DMS153 treated with DMSO at 0.1 percent for 48 hours (cell line): Measurements from ENCODE around the gene ZNF169.
"Not testable (repeated sequence)": the region's sequence is repeated elsewhere in the genome, so short reads cannot be mapped to it uniquely, and the experiment has no call there.

Experiments used
- DNase-seq: peaks from one replicate; lab custom pipeline; 2025; ENCODE audit not compliant: unreplicated experiment; lab: John Stamatoyannopoulos, UW

Gene ZNF169

GRCh38 chr9:94286116-94286515 is 27.0 kb downstream of the ZNF169 start:
- DNase-seq, result no peak

- no peak for DNase-seq
Measured at GRCh38 chr9:94287877-94288513, 28.9 kb downstream of the ZNF169 start.

DNA sequence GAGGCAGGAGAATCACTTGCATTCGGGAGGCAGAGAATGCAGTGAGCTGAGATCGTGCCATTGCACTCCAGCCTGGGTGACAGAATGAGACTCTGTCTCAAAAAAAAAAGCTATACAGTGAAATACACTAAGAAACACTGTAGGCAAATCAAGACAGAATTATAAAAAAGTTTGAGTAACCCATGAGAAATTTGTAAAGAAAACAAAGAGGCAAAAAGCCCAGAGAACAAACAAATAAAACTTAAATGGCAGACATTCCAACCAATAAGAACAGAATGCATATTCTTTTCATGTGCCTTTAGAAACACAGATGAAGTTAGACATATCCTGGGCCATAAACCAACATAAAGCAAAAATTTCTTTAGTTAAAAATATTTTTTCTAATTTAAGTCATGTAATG is 30.6 kb downstream of the ZNF169 start:
- DNase-seq, result no peak

- DNase-seq, result no peak
Measured at GRCh38 chr9:94298949-94299599, 40.0 kb downstream of the ZNF169 start.

DNA sequence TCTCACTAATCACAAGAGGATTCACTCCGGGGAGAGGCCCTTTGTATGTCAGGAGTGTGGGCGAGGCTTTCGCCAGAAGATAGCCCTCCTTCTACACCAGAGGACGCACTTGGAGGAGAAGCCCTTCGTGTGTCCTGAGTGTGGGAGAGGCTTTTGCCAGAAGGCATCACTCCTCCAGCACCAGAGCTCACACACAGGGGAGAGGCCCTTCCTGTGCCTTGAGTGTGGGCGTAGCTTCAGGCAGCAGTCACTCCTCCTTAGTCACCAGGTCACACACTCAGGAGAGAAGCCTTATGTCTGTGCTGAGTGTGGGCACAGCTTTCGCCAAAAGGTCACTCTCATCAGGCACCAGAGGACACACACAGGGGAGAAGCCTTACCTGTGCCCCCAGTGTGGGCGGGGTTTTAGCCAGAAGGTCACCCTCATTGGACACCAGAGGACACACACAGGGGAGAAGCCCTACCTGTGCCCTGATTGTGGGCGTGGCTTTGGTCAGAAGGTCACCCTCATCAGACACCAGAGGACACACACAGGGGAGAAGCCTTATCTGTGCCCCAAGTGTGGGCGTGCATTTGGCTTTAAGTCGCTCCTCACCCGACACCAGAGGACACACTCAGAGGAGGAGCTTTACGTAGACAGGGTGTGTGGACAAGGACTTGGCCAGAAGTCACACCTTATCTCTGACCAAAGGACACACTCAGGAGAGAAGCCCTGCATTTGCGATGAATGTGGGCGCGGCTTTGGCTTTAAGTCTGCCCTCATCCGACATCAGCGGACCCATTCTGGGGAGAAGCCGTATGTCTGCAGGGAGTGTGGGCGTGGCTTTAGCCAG is 41.6 kb downstream of the ZNF169 start:
- no peak for DNase-seq

DNA sequence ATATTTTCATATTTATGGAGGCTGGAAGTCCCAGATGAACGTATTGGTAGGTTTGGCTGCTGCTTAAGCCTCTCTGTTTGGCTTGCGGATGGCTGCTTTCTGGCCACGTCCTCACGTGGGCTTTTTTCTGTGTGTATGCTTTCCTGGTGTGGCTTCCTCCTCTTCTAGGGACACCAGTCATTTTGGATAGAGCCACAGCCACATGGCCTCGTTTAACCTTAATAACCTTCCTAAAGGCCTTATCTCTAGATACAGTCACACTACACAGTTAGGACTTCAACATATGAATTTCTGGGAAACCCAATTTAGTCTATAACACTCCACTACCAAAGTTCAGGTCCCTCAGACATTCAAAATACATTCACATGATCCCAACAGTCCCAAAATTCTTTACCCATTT is 42.5 kb downstream of the ZNF169 start:
- DNase-seq, result no peak

- DNase-seq, result no peak
Measured at GRCh38 chr9:94302426-94302825, 43.3 kb downstream of the ZNF169 start.

- no peak for DNase-seq
Measured at GRCh38 chr9:94303321-94303720, 44.2 kb downstream of the ZNF169 start.

- not testable (repeated sequence) for DNase-seq
Measured at GRCh38 chr9:94315034-94315984, 56.2 kb downstream of the ZNF169 start.

DNA sequence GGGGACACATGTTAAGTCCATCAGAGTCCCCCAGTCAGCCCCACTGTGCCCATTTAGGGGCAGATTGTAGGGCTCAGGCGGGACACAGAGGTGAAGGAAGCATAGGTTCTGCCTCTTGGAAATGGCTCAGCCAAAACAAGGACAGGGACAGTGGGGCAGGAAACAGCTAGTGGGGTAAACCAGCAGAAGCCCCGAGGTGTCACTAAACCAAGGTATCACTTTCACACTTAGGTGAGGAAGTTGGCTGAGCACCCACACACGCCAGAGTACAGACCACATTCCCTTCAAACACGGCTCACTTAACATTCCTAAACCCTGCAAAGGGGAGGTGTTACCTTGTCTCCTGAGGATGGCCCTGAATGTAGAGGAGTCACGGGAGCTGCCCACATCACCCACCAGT is 57.1 kb downstream of the ZNF169 start:
- not testable (repeated sequence) for DNase-seq

DNA sequence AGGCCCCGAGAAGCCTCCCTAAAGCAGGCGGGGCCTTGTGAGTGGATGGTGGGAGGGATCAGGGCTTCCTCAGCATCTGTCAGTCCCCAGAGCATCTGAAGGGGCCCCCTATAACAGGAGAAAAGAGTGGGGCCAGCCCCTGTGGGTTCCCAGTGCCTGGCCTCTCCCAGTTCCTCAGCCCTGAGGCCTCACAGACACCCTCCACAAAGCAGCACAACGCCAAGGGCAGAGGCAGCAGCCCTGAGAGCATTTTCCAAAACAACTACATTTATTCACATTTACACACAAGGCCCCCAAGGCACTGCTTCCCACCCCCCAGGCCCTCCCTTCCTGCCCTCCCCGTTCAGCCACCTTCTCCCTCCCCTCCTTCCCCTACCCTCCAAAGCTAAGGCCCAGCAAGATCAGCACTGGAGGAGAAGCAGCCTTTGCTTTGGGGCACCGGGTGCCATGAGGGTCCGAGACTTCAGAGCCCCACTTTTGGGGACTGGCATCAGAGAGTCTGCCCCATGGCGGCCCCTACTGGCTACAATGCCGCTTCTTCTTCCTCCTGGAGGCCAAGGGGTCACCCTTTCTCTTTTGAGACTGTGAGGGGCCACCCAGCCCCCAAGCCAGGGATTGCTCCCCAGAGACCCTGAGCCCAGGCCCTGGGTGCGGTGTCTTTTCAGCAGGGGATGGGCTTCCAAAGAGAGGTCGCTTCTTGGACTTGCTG is 59.0 kb downstream of the ZNF169 start:
- DNase-seq, result not testable (repeated sequence)

DNA sequence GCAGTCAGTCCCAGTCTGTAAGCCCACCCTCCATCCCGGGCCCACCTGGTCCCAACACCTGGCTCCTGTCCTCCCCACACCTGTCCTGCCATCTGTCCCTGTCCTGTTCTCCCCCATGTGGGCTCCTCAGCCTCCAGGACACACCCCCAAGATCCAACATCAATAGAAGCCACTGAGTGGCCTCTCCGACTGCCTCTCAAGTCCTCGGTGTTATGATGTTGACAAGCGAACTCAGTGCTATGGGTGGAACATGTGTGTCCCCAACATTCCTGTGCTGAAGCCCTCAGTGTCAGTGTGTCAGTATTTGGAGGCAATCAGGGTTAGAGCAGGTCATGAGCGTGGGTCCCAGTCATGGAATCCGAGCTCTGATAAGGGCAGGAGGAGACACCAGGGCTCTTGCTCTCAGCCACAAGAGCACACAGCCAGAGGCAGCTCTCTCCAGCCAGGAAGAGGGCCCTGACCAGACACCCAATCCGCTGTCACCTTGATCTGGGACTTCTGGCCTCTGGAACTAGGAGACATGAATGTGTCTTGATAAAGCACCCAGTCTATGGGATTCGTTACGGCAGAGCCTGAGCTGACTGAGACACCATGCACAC is 63.3 kb downstream of the ZNF169 start:
- DNase-seq, result not testable (repeated sequence)

GRCh38 chr9:94323153-94323798 is 64.2 kb downstream of the ZNF169 start:
- not testable (repeated sequence) for DNase-seq

DNA sequence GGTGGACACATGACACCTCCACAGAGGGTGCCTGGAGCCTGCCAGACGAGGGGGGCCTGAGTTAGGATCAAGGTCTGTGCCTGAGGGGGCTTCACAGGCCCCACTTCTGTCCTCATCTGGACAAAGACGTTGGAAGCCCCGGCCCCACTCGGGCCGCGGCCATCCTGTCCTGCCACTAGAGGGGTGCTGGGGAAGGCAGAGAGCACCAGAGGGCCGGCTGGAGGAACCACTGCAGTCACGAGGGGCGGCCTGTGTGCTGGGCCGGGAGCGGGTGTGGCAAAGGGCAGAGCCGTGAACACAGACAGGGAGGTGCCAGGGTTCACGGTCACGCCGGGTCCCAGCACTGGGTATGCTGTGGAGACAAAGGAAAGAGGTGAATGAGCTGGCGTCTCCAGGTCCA is 66.5 kb downstream of the ZNF169 start:
- DNase-seq, result not testable (repeated sequence)

DNA sequence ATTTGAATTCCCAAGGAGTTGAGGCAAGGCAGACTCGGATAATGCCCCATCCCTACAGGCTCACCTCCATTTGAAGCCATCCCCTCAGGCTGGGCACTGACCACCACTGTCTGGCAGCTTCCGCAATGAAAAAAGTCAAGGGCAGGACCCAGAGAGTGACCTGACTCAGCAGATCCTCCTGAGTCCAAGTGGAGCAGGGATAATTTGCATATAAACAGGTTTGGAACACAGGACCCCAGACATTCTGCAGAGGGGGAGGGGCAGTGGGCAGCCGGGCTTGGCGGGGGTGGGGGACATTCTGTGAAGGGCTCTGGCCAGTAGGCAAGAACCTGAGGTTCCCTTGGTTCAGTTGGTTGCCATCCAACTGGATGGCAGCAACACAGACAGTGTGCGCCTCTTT is 69.4 kb downstream of the ZNF169 start, which contains the start of gene NUTM2F:
Gene NUTM2F, minus strand, starts transcription at position 101 of the 400 bp plus-strand sequence. Its CDS starts 21 bp downstream, at position 80.
- DNase-seq, result not testable (repeated sequence)

DNA sequence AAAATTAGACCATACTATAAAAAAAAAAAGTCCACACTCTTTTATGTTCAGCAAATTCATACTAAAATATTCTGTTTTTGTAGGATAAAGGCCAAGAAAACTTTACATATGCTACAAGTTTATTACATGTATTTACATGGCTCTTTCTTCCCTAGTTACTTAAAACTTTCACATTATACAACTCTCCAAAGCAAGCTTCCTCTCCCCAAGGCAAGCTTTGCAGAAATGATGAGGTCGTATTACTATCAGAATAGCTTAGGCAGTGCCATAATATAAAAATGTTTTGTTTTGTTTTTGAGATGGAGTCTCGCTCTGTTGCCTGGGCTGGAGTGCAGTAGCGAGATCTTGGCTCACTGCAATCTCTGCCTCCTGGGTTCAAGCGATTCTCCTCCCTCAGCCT is 77.3 kb downstream of the ZNF169 start:
- not testable (repeated sequence) for DNase-seq

- not testable (repeated sequence) for DNase-seq
Measured at GRCh38 chr9:94338723-94339122, 79.6 kb downstream of the ZNF169 start.

DNA sequence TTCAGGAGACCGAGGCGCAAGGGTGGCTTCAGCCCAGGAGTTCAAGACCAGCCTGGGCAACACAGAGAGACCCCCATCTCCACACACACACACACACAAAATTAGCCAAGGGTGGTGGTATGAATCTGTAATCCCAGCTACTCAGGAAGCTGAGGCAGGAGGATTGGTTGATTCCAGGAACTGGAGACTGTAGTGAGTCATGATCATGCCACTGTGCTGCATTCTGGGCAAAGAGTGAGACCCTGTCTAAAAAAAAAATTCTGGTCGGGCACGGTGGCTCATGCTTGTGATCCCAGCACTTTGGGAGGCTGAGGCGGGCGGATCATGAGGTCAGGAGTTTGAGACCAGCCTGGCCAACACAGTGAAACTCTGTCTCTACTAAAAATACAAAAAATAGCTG is 80.6 kb downstream of the ZNF169 start:
- DNase-seq, result not testable (repeated sequence)

GRCh38 chr9:94340750-94341149 is 81.7 kb downstream of the ZNF169 start:
- not testable (repeated sequence) for DNase-seq
